Neural progenitor cell (in vitro differentiated cells): ENCODE data around the gene ASB3. TPM values are rescaled to one million over a fixed set of nuclear protein-coding genes. Genes with fewer than 3 reads are reported as not detected.

Experiments
- DNase-seq: peaks from one replicate; pipeline ENCODE4 v3.0.0-alpha.2; 2016; ENCODE audit warnings: low spot score
- H2AFZ ChIP-seq: fragments of 200-600 bp; sonication (generic); replicated peaks from 2 replicates; pipeline ENCODE4 v1.6.1; 2016; ENCODE audit warnings: antibody characterized with exemption
- H3F3A ChIP-seq: fragments of 200-600 bp; sonication (generic); 2 replicates; pipeline ENCODE4 v1.6.1; 2016; ENCODE audit warnings: antibody characterized with exemption, low read depth
- H3K27ac ChIP-seq: fragments of 200-600 bp; sonication (generic); 2 replicates; pipeline ENCODE4 v1.5.1; 2016; ENCODE audit warnings: mild to moderate bottlenecking
- H3K27me3 ChIP-seq: fragments of 200-600 bp; sonication (generic); 2 replicates; pipeline ENCODE4 v1.6.1; 2016; ENCODE audit warnings: mild to moderate bottlenecking, moderate library complexity
- H3K36me3 ChIP-seq: fragments of 200-600 bp; sonication (generic); 2 replicates; pipeline ENCODE4 v1.5.1; 2016
- H3K4me1 ChIP-seq: fragments of 200-600 bp; sonication (generic); 2 replicates; pipeline ENCODE4 v1.6.1; 2016; ENCODE audit warnings: mixed run types
- H3K4me2 ChIP-seq: fragments of 200-600 bp; sonication (generic); 2 replicates; pipeline ENCODE4 v1.6.1; 2016
- H3K4me3 ChIP-seq: fragments of 200-600 bp; sonication (generic); 2 replicates; pipeline ENCODE4 v1.5.1; 2016
- H3K79me2 ChIP-seq: fragments of 200-600 bp; sonication (generic); 2 replicates; pipeline ENCODE4 v1.6.1; 2016; ENCODE audit warnings: low read depth
- H3K9ac ChIP-seq: fragments of 200-600 bp; sonication (generic); 2 replicates; pipeline ENCODE4 v1.6.1; 2016
- H3K9me3 ChIP-seq: fragments of 200-600 bp; sonication (generic); 2 replicates; pipeline ENCODE4 v1.5.1; 2016; ENCODE audit warnings: low read depth
- H4K20me1 ChIP-seq: fragments of 200-600 bp; sonication (generic); 2 replicates; pipeline ENCODE4 v1.6.1; 2016; ENCODE audit warnings: low read depth
- H3K27ac Mint-ChIP-seq: 3 replicates; pipeline ENCODE4 v1.8.0; 2021; ENCODE audit warnings: mixed read lengths
- H3K27me3 Mint-ChIP-seq: 2 replicates; pipeline ENCODE4 v1.8.0; 2022; ENCODE audit warnings: low read depth, mild to moderate bottlenecking, inconsistent platforms, moderate library complexity, mixed read lengths; ENCODE audit not compliant: insufficient read depth
- H3K36me3 Mint-ChIP-seq: 3 replicates; pipeline ENCODE4 v1.8.0; 2021; ENCODE audit warnings: mixed read lengths
- H3K4me1 Mint-ChIP-seq: 3 replicates; pipeline ENCODE4 v1.8.0; 2021; ENCODE audit warnings: mixed read lengths
- H3K4me3 Mint-ChIP-seq: 3 replicates; pipeline ENCODE4 v1.8.0; 2021; ENCODE audit warnings: mild to moderate bottlenecking, moderate library complexity, mixed read lengths
- H3K9me3 Mint-ChIP-seq: 3 replicates; pipeline ENCODE4 v1.8.0; 2020; ENCODE audit warnings: mixed read lengths
- EZH2 ChIP-seq: fragments of 200-600 bp; sonication (generic); IDR thresholded peaks from 2 replicates; pipeline ENCODE4 v1.6.1; 2017; ENCODE audit warnings: antibody characterized with exemption, mild to moderate bottlenecking, moderate library complexity
- EZH2phosphoT487 ChIP-seq: fragments of 200-600 bp; sonication (generic); IDR thresholded peaks from 2 replicates; pipeline ENCODE4 v1.6.1; 2017; ENCODE audit warnings: antibody characterized with exemption
- total RNA-seq: library from RNA; depleted of rRNA; stranded (reverse); fragments of >200 nt; gene quantifications from 2 replicates; pipeline ENCODE4 v1.2.3, GENCODE V29; 2015; ENCODE audit warnings: low replicate concordance
- TF ChIP-seq, protein P1 (sequence below): fragments of 200-600 bp; sonication (generic); IDR thresholded peaks from 2 replicates; pipeline ENCODE4 v1.5.1; 2017; ENCODE audit warnings: antibody characterized with exemption, mild to moderate bottlenecking

Gene ASB3
- total RNA-seq, 1 donor from 2014 or later = 71.9 TPM

DNA sequence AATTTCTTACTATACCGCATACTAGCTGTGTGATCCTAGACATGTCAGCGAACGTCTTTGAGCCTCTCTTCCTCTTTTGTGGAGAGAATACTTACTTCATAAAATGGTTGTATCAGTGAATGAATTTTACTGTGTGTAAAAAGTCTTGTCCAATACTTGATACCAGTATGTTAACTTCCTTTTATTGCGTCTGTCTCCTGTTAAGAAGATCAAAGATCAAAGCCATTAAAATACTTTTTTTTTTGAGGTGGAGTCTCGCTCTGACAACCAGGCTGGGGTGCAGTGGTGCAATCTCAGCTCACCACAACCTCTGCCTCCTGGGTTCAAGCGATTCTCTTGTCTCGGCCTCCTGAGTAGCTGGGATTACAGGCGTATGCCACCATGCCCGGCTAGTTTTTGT, 33.3 kb upstream of the ASB3 start:
- Histone ChIP-seq H3F3A (no peaks in the 10 kb centered on the region), H3K4me1 (no peaks in the 10 kb centered on the region), H3K4me3 (no peak overlapping the region), H3K9ac (no peak overlapping the region), H4K20me1 (no peaks in the 10 kb centered on the region), H3K27me3 (no peaks in the 10 kb centered on the region), H3K27ac (no peak overlapping the region), H3K4me2 (no peak overlapping the region), H3K36me3 (peaks cover 4% of the 10 kb centered on the region), H3K79me2 (no peaks in the 10 kb centered on the region), H3K9me3 (no peaks in the 10 kb centered on the region), H2AFZ (no peak overlapping the region)
- Mint-ChIP-seq H3K36me3 (peaks cover 10% of the 10 kb centered on the region), H3K4me3 (no peak overlapping the region), H3K27ac (no peak overlapping the region), H3K4me1 (no peaks in the 10 kb centered on the region), H3K9me3 (no peaks in the 10 kb centered on the region), H3K27me3 (peaks cover 2% of the 10 kb centered on the region)
- TF ChIP-seq EZH2 = no peak
- TF ChIP-seq, protein P1, sequence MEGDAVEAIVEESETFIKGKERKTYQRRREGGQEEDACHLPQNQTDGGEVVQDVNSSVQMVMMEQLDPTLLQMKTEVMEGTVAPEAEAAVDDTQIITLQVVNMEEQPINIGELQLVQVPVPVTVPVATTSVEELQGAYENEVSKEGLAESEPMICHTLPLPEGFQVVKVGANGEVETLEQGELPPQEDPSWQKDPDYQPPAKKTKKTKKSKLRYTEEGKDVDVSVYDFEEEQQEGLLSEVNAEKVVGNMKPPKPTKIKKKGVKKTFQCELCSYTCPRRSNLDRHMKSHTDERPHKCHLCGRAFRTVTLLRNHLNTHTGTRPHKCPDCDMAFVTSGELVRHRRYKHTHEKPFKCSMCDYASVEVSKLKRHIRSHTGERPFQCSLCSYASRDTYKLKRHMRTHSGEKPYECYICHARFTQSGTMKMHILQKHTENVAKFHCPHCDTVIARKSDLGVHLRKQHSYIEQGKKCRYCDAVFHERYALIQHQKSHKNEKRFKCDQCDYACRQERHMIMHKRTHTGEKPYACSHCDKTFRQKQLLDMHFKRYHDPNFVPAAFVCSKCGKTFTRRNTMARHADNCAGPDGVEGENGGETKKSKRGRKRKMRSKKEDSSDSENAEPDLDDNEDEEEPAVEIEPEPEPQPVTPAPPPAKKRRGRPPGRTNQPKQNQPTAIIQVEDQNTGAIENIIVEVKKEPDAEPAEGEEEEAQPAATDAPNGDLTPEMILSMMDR = no peak
- no peak for TF ChIP-seq EZH2phosphoT487
- no peak for DNase-seq

GRCh38 chr2:53819634-53820033, 32.9 kb upstream of the ASB3 start:
- no peak for TF ChIP-seq EZH2
- TF ChIP-seq, protein P1 = no peak
- TF ChIP-seq EZH2phosphoT487 = no peak
- Histone ChIP-seq H3K4me2 (no peak overlapping the region), H3K27me3 (no peaks in the 10 kb centered on the region), H3K4me1 (no peaks in the 10 kb centered on the region), H3K36me3 (peaks cover 4% of the 10 kb centered on the region), H3K9me3 (no peaks in the 10 kb centered on the region), H3K9ac (no peak overlapping the region), H3K4me3 (no peak overlapping the region), H3K79me2 (no peaks in the 10 kb centered on the region), H3F3A (no peaks in the 10 kb centered on the region), H3K27ac (no peak overlapping the region), H2AFZ (no peak overlapping the region), H4K20me1 (no peaks in the 10 kb centered on the region)
- H3K27ac Mint-ChIP-seq = no peak overlapping the region
- no peaks in the 10 kb centered on the region for H3K4me1 Mint-ChIP-seq
- no peaks in the 10 kb centered on the region for H3K9me3 Mint-ChIP-seq
- peaks cover 10% of the 10 kb centered on the region for H3K36me3 Mint-ChIP-seq
- H3K27me3 Mint-ChIP-seq = peaks cover 2% of the 10 kb centered on the region
- H3K4me3 Mint-ChIP-seq = no peak overlapping the region
- DNase-seq = no peak

DNA sequence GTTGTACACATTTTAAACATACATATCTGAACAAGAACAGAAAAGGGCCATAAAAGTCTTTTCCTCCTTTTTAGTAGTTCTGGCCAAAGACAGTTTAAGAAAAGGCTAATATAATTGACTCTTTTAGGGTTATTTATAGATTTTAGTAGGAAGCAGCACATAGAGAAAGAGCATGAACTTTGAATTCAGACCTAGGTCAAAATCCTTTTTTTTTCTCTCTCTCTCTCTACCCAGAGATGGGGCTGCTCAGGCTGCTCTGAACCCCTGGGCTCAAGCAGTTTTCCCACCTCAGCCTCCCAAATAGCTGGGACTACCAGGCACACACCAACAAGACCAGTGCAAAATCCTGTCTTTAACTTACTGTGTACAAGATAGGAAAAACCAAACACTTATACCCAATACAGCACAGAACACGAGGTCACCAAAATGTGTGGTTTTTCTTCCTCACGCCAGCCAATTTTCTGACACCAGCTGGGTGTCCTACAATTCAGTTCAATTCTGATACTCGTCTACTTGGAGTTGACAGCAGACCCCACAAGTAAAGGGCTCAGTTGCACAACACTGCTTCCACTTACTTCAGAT, 32.2 kb upstream of the ASB3 start:
- H3K27me3 ChIP-seq = no peaks in the 10 kb centered on the region
- no peaks in the 10 kb centered on the region for H3K4me1 ChIP-seq
- H3K4me2 ChIP-seq = no peak overlapping the region
- H3K9ac ChIP-seq = no peak overlapping the region
- no peaks in the 10 kb centered on the region for H3K4me1 Mint-ChIP-seq
- peaks cover 4% of the 10 kb centered on the region for H3K36me3 ChIP-seq
- H3K4me3 ChIP-seq = no peak overlapping the region
- peaks cover 10% of the 10 kb centered on the region for H3K36me3 Mint-ChIP-seq
- H3F3A ChIP-seq = no peaks in the 10 kb centered on the region
- peaks cover 2% of the 10 kb centered on the region for H3K27me3 Mint-ChIP-seq
- no peaks in the 10 kb centered on the region for H3K9me3 Mint-ChIP-seq
- TF ChIP-seq EZH2phosphoT487 (no peak), EZH2 (no peak)
- TF ChIP-seq, protein P1 = no peak
- no peak for DNase-seq
- no peaks in the 10 kb centered on the region for H3K9me3 ChIP-seq
- H3K4me3 Mint-ChIP-seq = no peak overlapping the region
- H3K27ac Mint-ChIP-seq = no peak overlapping the region
- H4K20me1 ChIP-seq = no peaks in the 10 kb centered on the region
- H3K27ac ChIP-seq = no peak overlapping the region
- no peak overlapping the region for H2AFZ ChIP-seq
- H3K79me2 ChIP-seq = no peaks in the 10 kb centered on the region
